IMR-90 (cell line): ENCODE measurements around the gene NEURL1B. TPM values are rescaled to one million over a fixed set of nuclear protein-coding genes. Genes with fewer than 3 reads are reported as not detected.

Source experiments
- ATAC-seq: fragments of 200-7000 bp; cut with Tn5 transposase; 2 replicates; pipeline ENCODE4 v1.9.1; 2020; ENCODE audit warnings: low read depth, mild to moderate bottlenecking, moderate library complexity
- BruUV-seq: library from RNA; stranded (reverse); fragments of 400-500 nt; replicated peaks from 2 replicates; lab custom pipeline; 2021; lab: Mats Ljungman, UMichigan
- CTCF ChIA-PET: fragments of 300-600 bp; formaldehyde crosslinking; extraction: SDS; loops from one replicate; lab custom pipeline; 2021; ENCODE audit warnings: antibody characterized with exemption; lab: Yijun Ruan, JAX
- POLR2A ChIA-PET: fragments of 300-600 bp; sonication (Branson Sonifier 250); formaldehyde crosslinking; loops from one replicate; lab custom pipeline; 2022; ENCODE audit warnings: antibody characterized with exemption; ENCODE audit not compliant: unreplicated experiment; lab: Charles Lee
- DNase-seq: peaks from one replicate; pipeline ENCODE4 v3.0.0; 2013
- H2AFZ ChIP-seq: replicated peaks from 2 replicates; pipeline ENCODE3; 2013; ENCODE audit warnings: low read length, mild to moderate bottlenecking; ENCODE audit not compliant: poor library complexity
- H2AK5ac ChIP-seq: 2 replicates; pipeline ENCODE4 v1.6.1; 2013; ENCODE audit warnings: low read depth, low read length, inconsistent platforms
- H2AK9ac ChIP-seq: replicated peaks from 2 replicates; pipeline ENCODE3; 2013; ENCODE audit warnings: mild to moderate bottlenecking, low read depth, low read length, moderate library complexity; ENCODE audit not compliant: poor library complexity
- H2BK120ac ChIP-seq: 2 replicates; pipeline ENCODE4 v1.6.1; 2013; ENCODE audit warnings: low read depth, low read length, inconsistent platforms
- H2BK15ac ChIP-seq: 3 replicates; pipeline ENCODE4 v1.6.1; 2013; ENCODE audit warnings: low read depth, low read length, inconsistent platforms
- H2BK20ac ChIP-seq: 2 replicates; pipeline ENCODE4 v1.6.1; 2013; ENCODE audit warnings: low read depth, mild to moderate bottlenecking, inconsistent platforms, low read length, moderate library complexity
- H2BK5ac ChIP-seq: 2 replicates; pipeline ENCODE4 v1.6.1; 2013; ENCODE audit warnings: mild to moderate bottlenecking, low read depth, low read length, inconsistent platforms; ENCODE audit not compliant: poor library complexity, severe bottlenecking
- H3K14ac ChIP-seq: replicated peaks from 2 replicates; pipeline ENCODE4 v1.6.1; 2013; ENCODE audit warnings: low read depth, low read length, inconsistent platforms
- H3K18ac ChIP-seq: 2 replicates; pipeline ENCODE4 v1.6.1; 2013; ENCODE audit warnings: low read depth, low read length, control low read depth
- H3K23ac ChIP-seq: 2 replicates; pipeline ENCODE4 v1.6.1; 2013; ENCODE audit warnings: low read depth, low read length, inconsistent platforms
- H3K27ac ChIP-seq: 2 replicates; pipeline ENCODE4 v1.5.1; 2013; ENCODE audit warnings: mild to moderate bottlenecking, control low read depth, low read length; ENCODE audit not compliant: insufficient read depth
- H3K27me3 ChIP-seq: 2 replicates; pipeline ENCODE4 v1.6.1; 2013; ENCODE audit warnings: low read length; ENCODE audit not compliant: control insufficient read depth, insufficient read depth
- H3K36me3 ChIP-seq: 2 replicates; pipeline ENCODE4 v1.6.1; 2013; ENCODE audit warnings: low read length, mixed read lengths; ENCODE audit not compliant: control insufficient read depth, insufficient read depth
- H3K4ac ChIP-seq: 2 replicates; pipeline ENCODE4 v1.6.1; 2013; ENCODE audit warnings: low read depth, low read length, inconsistent platforms
- H3K4me1 ChIP-seq: 2 replicates; pipeline ENCODE4 v1.6.1; 2013; ENCODE audit warnings: low read length, mixed read lengths; ENCODE audit not compliant: control insufficient read depth, insufficient read depth
- H3K4me2 ChIP-seq: 2 replicates; pipeline ENCODE4 v1.6.1; 2013; ENCODE audit warnings: low read depth, mild to moderate bottlenecking, control low read depth, low read length, moderate library complexity
- H3K4me3 ChIP-seq: 2 replicates; pipeline ENCODE4 v1.5.1; 2013; ENCODE audit warnings: low read depth, mild to moderate bottlenecking, control low read depth, low read length, moderate library complexity; ENCODE audit not compliant: insufficient read depth
- H3K56ac ChIP-seq: 2 replicates; pipeline ENCODE4 v1.6.1; 2013; ENCODE audit warnings: low read length, inconsistent platforms; ENCODE audit not compliant: insufficient read depth; ENCODE audit errors: extremely low read depth
- H3K79me1 ChIP-seq, 2 experiments: 2 replicates each; pipeline ENCODE4 v1.6.1; 2013; ENCODE audit warnings: low read length in 2 of 2, inconsistent platforms in 1 of 2, low read depth in 1 of 2
- H3K9ac ChIP-seq: 2 replicates; pipeline ENCODE4 v1.6.1; 2013; ENCODE audit warnings: low read depth, low read length, control low read depth
- H3K9me1 ChIP-seq: 2 replicates; pipeline ENCODE4 v1.6.1; 2013; ENCODE audit warnings: low read length, inconsistent platforms; ENCODE audit not compliant: insufficient read depth
- H3K9me3 ChIP-seq: 2 replicates; pipeline ENCODE4 v1.6.1; 2013; ENCODE audit warnings: low read length; ENCODE audit not compliant: control insufficient read depth, insufficient read depth
- H4K20me1 ChIP-seq: 2 replicates; pipeline ENCODE4 v1.6.1; 2013; ENCODE audit warnings: low read length, inconsistent platforms; ENCODE audit not compliant: insufficient read depth
- H4K5ac ChIP-seq: 2 replicates; pipeline ENCODE4 v1.6.1; 2013; ENCODE audit warnings: mild to moderate bottlenecking, low read depth, low read length, control low read depth
- H4K8ac ChIP-seq, 2 experiments: 2 replicates each; pipeline ENCODE4 v1.6.1; 2013; ENCODE audit warnings: low read depth in 2 of 2, low read length in 2 of 2, control low read depth in 1 of 2, inconsistent platforms in 1 of 2
- H4K91ac ChIP-seq: 2 replicates; pipeline ENCODE4 v1.6.1; 2013; ENCODE audit warnings: low read depth, low read length, inconsistent platforms; ENCODE audit not compliant: insufficient read depth
- BHLHE40 ChIP-seq: fragments of 150-350 bp; IDR thresholded peaks from 2 replicates; pipeline ENCODE4 v1.6.1; 2016; ENCODE audit warnings: mild to moderate bottlenecking, low read depth, low read length
- CEBPB ChIP-seq: IDR thresholded peaks from 2 replicates; pipeline ENCODE4 v1.6.1; 2012; ENCODE audit warnings: low read depth, low read length, improper control_type of control experiment
- CHD1 ChIP-seq: IDR thresholded peaks from 2 replicates; pipeline ENCODE4 v1.6.1; 2012; ENCODE audit warnings: low read depth, low read length, improper control_type of control experiment
- CTCF ChIP-seq: conservative IDR thresholded peaks from 2 replicates; pipeline ENCODE4 v1.5.1; 2012; ENCODE audit warnings: mild to moderate bottlenecking, low read depth, low read length, improper control_type of control experiment
- ELK1 ChIP-seq: fragments of 150-350 bp; IDR thresholded peaks from 2 replicates; pipeline ENCODE4 v1.6.1; 2016; ENCODE audit warnings: low read depth, mild to moderate bottlenecking, low read length, moderate library complexity, borderline replicate concordance
- FOS ChIP-seq: fragments of 150-350 bp; IDR thresholded peaks from 2 replicates; pipeline ENCODE4 v1.6.1; 2016; ENCODE audit warnings: low read depth, low read length
- MAFK ChIP-seq: IDR thresholded peaks from 2 replicates; pipeline ENCODE4 v1.6.1; 2012; ENCODE audit warnings: low read depth, low read length, improper control_type of control experiment
- MAZ ChIP-seq: IDR thresholded peaks from 2 replicates; pipeline ENCODE4 v1.6.1; 2012; ENCODE audit warnings: low read depth, mild to moderate bottlenecking, low read length, improper control_type of control experiment, moderate library complexity, borderline replicate concordance
- MXI1 ChIP-seq: IDR thresholded peaks from 2 replicates; pipeline ENCODE4 v1.6.1; 2012; ENCODE audit warnings: low read depth, mild to moderate bottlenecking, low read length, moderate library complexity, borderline replicate concordance
- NFE2L2 ChIP-seq: fragments of 150-350 bp; IDR thresholded peaks from 2 replicates; pipeline ENCODE4 v1.6.1; 2016; ENCODE audit warnings: low read depth, mild to moderate bottlenecking, low read length
- POLR2A ChIP-seq: IDR thresholded peaks from 2 replicates; pipeline ENCODE4 v1.6.1; 2012; ENCODE audit warnings: mild to moderate bottlenecking, low read depth, low read length
- RAD21 ChIP-seq: IDR thresholded peaks from 2 replicates; pipeline ENCODE4 v1.6.1; 2012; ENCODE audit warnings: low read length, improper control_type of control experiment
- RCOR1 ChIP-seq: IDR thresholded peaks from 2 replicates; pipeline ENCODE4 v1.6.1; 2012; ENCODE audit warnings: mild to moderate bottlenecking, low read length, improper control_type of control experiment; ENCODE audit not compliant: insufficient replicate concordance
- RFX5 ChIP-seq: IDR thresholded peaks from 2 replicates; pipeline ENCODE4 v1.8.0; 2012; ENCODE audit warnings: low read depth, mild to moderate bottlenecking, low read length, moderate library complexity
- SMC3 ChIP-seq: fragments of 150-350 bp; IDR thresholded peaks from 2 replicates; pipeline ENCODE4 v1.6.1; 2016; ENCODE audit warnings: low read depth, mild to moderate bottlenecking, antibody characterized with exemption, low read length, moderate library complexity
- USF2 ChIP-seq: fragments of 150-350 bp; IDR thresholded peaks from 2 replicates; pipeline ENCODE4 v1.6.1; 2017; ENCODE audit warnings: mild to moderate bottlenecking, antibody characterized with exemption, low read length, low read depth
- WGBS, 2 experiments: methylation state at CpG; one replicate each; pipeline versions ENCODE4 v1.1.5 to v1.1.7; 2013; ENCODE audit warnings: missing lambda C conversion rate in 2 of 2; ENCODE audit not compliant: insufficient read length in 1 of 2; ENCODE audit errors: extremely low coverage in 2 of 2; 5-methylcytosine and 5-hydroxymethylcytosine counted together
- dilution Hi-C: fragments of 300-500 bp; cut with HindIII; formaldehyde crosslinking; loops from one replicate; pipeline ENCODE4 v1.14.3; 2018; ENCODE audit warnings: low sequenced_read_pairs; ENCODE audit not compliant: unreplicated experiment
- in situ Hi-C: fragments of 300-500 bp; cut with MboI; formaldehyde crosslinking; loops from 3 replicates; pipeline ENCODE4 v1.14.3; 2019; ENCODE audit warnings: low sequenced_read_pairs, inconsistent platforms, mixed read lengths
- intact Hi-C: fragments of 100-400 bp; cut with micrococcal nuclease; formaldehyde crosslinking; loops from 2 replicates; pipeline ENCODE4 v1.10.0; 2022
- polyA plus RNA-seq, 3 experiments: library from polyadenylated mRNA; depleted of rRNA; stranded (reverse); fragments of >200 nt; gene quantifications; 2 replicates each; pipeline ENCODE4 v1.2.3, GENCODE V29; 2012; ENCODE audit warnings: low replicate concordance in 1 of 3
- total RNA-seq: library from RNA; depleted of rRNA; stranded (reverse); fragments of >200 nt; gene quantifications from 2 replicates; pipeline ENCODE4 v1.2.3, GENCODE V29; 2012

NEURL1B gene
- total and polyA plus RNA-seq, 2 of the 4 experiments (the other 2 are of a cell fraction) = 1.8 to 2.8 TPM

- Histone ChIP-seq H2BK15ac (no peak overlapping the region), H3K9me1 (no peaks in the 10 kb centered on the region), H2BK120ac (no peak overlapping the region), H4K20me1 (no peaks in the 10 kb centered on the region), H3K14ac (no peak overlapping the region), H4K5ac (no peak overlapping the region), H3K4me2 (no peak overlapping the region), H3K79me1 (peaks cover 3 to 20% of the 10 kb centered on the region in 2 experiments; a peak in 2 of 4 replicates), H3K4me3 (no peak overlapping the region), H3K56ac (no peak overlapping the region), H3K4ac (no peak overlapping the region), H3K4me1 (peaks cover 2% of the 10 kb centered on the region; the same call in 1 of the 2 replicates), H2AK5ac (no peak overlapping the region), H4K8ac (no peak overlapping the region), H4K91ac (no peak overlapping the region), H3K27me3 (no peaks in the 10 kb centered on the region), H3K23ac (no peak overlapping the region), H3K9me3 (no peaks in the 10 kb centered on the region), H3K27ac (no peak overlapping the region), H3K9ac (no peak overlapping the region), H3K36me3 (no peaks in the 10 kb centered on the region; the same call in 1 of the 2 replicates), H2BK20ac (no peak overlapping the region), H2BK5ac (no peak overlapping the region), H2AFZ (no peak overlapping the region), H3K18ac (no peak overlapping the region), H2AK9ac (no peak overlapping the region)
- in situ Hi-C loops (no loop called here), dilution Hi-C loops (no loop called here), intact Hi-C loops (no loop called here)
- 85% methylated on average over 11 of the region's 47 CpGs; no CpG with 5 or more reads in 1 of the 2 experiments for WGBS, 2 experiments
- TF ChIP-seq FOS (no peak), SMC3 (no peak), CEBPB (no peak), ELK1 (no peak), CHD1 (no peak), POLR2A (no peak), MAFK (no peak), BHLHE40 (no peak), RCOR1 (no peak), USF2 (no peak), NFE2L2 (no peak), MAZ (no peak), RFX5 (no peak), MXI1 (no peak), CTCF (no peak), RAD21 (no peak)
- DNase-seq (no peak), ATAC-seq (no peak)
- ChIA-PET CTCF (no interaction called here), POLR2A (no interaction called here)
- BruUV-seq = no TSS peak
Measured at GRCh38 chr5:172683264-172683644, 42.2 kb downstream of the NEURL1B start.
